Inferior parietal cortex (tissue), 1 donor: ENCODE data around the gene COL5A1.
"Not testable (repeated sequence)": the region's sequence is repeated elsewhere in the genome, so short reads cannot be mapped to it uniquely, and the experiment has no call there.

Experiments used
- DNase-seq: peaks from one replicate; pipeline ENCODE4 v3.0.0-alpha.2; 2016; ENCODE audit errors: extremely low spot score

Gene COL5A1

GRCh38 chr9:134638502-134639090 lies 3.0 kb upstream of the COL5A1 start:
- no peak for DNase-seq

- no peak for DNase-seq
These were observed 1.6 kb upstream of the COL5A1 start for GRCh38 chr9:134639994-134640393.

GRCh38 chr9:134640506-134641172 lies 964 bp upstream of the COL5A1 start:
- DNase-seq, result no peak

DNA sequence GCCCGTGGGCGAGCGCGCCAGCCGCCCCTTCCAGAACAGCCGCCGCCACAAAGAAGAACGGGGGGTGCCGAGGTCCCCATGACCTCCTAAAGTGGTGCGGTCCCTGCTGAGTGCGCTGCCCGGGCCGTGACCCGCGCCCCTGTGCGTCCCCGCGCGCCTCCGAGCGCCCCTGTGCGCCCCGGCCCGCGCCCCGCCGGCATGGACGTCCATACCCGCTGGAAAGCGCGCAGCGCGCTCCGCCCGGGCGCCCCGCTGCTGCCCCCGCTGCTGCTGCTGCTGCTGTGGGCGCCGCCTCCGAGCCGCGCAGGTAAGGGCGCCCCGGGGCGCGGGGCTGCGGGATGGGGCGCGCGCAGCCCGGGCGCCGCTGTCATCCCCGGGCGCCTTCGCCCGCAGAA lies 384 bp downstream of the COL5A1 start:
- no peak for DNase-seq

- no peak for DNase-seq
These were observed 980 bp downstream of the COL5A1 start for GRCh38 chr9:134642385-134643181.

DNA sequence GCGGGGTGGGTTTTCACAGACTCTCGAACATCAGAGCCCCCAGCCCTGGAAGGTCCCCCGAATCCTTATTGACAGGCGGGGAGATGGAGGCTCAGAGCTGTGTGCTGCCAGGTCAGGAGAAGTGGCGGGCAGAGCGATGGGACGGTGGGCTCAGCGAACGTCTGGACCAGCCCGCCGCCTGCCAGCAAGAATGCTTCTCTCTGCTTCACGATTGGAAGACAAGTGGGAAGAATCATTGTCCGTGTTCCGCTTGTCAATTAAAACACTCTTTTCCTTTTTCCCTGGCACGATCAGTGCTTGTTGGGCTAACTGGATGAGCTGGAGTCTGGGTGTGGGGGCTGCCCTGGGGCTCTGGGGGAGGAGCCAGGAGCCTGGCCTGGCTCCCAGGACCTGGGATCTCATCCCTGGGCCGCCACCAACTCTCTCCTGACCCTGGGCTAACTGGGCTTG lies 1.6 kb downstream of the COL5A1 start:
- no peak for DNase-seq

GRCh38 chr9:134644401-134644724 lies 2.8 kb downstream of the COL5A1 start:
- DNase-seq, result not testable (repeated sequence)

GRCh38 chr9:134644725-134645606 lies 3.4 kb downstream of the COL5A1 start:
- no peak for DNase-seq

DNA sequence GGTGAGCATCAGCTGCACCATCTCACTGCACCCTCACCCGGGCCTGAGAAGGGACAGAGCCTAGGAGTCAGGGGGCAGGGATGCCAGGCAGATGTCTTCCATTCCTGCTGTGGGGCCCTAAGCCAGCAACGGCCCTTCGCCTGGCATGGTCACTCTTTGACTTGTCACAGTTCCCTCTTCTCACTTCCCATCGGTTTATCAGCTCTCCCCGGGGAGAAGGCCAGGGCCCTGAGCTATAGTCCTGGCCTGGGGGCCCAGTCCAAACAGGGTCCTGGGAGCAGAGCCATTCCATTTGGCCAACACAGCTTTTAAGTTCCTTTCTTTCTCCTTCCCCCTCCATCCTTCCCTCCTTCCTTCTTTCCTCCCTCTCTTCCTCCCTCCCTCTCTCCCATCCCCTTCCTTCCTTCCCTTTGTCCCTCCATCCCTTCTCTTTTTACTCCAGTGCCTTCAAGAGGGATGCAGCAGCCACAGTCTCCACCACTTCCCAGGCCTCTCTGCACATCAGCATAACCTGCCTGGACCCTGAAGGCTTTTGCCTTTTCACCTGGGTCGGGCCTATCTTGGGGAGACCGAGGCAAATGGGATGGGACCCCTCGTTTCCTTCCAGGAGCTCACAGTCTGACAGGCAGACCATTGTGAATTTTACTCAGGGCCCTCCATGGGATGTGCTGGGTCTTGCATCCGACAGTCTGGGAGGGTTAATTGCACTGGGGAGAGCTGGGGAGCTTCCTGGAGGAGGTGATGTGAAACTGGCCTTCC lies 4.2 kb downstream of the COL5A1 start:
- DNase-seq, result no peak

DNA sequence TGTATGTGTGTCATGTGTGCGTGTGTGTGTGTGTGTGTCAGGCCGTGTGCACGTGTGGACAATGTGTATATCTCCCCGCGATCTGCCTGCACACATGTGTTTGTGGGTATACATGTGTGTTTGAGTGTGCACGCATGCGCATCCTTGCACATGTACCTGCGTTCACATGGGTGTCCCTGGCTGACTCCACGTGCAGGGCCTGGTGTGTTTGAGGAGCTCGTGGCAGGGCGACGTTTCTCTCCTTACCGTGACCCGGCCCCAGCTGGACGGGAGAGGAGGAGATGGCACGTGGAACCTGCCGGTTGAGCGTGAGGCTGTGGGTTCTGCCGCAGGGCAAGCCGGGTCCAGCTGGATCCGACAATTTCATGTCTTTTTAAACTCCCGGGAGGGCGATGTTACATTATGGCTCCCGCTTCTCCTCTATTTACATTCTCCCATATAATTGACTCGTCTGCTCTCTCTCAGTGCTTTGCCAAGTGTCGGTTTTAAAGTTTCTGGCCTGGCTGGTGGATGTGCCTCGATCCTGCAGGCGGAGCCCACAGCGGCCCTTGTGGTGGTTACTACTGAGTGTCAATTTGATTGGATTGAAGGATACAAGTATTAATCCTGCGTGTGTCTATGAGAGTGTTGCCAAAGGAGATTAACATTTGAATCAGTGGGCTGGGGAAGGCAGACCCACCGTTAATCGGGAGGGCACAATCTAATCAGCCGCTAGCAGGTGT lies 5.9 kb downstream of the COL5A1 start:
- DNase-seq, result no peak

DNA sequence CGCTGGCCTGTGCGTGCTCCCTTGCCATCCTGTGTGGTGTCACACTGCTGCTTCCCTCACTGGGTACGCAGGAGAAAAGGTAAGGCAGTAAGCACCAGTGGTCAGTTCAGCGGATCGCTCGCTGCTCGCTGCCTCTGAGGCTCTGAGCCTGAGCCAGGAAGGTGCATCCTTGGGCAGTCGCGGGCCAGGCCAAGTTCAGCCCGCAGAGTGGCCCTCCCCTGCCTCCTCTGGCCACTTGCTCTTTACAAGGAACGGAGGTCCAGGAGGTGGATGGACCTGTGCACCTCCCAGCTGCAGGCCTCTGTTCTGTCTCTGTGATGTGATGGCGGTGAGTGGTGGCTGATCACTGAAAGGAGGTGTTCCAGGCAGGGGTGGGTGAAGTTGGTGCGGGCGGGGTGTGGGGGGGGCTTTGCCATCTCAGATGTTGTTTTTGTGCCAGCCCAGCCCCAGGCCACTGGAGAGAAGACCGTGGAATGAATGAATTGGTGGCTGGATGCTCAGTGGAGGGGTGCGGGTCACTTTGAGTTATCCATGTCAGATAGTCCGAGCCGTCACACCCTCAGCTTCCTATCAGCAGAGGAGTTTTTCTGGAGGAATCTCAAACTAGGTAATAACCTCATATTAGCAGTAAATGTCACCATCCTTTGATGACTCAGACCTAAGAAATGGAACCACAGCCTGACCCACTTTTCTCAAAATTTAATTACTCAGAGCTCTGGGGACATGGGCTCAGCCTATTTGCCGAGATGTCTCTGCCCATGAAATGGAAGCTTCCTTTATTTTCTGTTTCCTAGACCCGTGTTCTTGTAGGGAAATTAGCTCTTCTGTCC lies 7.3 kb downstream of the COL5A1 start:
- no peak for DNase-seq

- DNase-seq, result no peak
These were observed 9.0 kb downstream of the COL5A1 start for GRCh38 chr9:134650431-134651190.

DNA sequence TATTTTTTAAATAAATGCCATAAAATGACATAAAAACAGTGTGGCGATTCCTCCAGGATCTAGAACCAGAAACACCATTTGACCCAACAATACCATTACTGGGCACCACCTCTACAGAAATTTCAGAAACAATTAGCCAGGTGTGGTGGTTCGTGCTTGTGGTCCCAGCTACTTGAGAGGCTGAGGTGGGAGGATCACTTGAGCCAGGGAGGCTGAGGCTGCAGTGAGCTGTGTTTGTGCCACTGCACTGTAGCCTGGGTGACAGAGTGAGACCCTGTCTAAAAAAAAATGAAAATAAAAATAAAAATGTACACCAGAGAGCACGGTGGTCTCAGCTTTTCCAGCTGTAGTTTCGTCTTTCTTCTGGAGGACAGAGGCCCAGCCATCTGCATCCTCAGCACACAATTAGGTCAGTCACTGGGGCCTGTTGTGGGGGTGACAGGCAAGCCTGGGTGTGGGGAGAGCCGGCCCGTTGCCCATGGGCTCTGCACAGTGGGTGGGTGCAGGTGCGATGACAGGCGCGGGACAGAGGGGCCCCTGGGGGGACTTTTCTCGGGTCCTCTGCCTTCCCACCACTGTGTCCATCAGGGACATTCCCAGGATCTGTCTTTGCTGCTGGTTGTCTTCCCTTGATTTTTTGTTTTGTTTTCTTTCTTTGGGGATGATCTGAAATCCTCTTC lies 9.8 kb downstream of the COL5A1 start:
- no peak for DNase-seq

DNA sequence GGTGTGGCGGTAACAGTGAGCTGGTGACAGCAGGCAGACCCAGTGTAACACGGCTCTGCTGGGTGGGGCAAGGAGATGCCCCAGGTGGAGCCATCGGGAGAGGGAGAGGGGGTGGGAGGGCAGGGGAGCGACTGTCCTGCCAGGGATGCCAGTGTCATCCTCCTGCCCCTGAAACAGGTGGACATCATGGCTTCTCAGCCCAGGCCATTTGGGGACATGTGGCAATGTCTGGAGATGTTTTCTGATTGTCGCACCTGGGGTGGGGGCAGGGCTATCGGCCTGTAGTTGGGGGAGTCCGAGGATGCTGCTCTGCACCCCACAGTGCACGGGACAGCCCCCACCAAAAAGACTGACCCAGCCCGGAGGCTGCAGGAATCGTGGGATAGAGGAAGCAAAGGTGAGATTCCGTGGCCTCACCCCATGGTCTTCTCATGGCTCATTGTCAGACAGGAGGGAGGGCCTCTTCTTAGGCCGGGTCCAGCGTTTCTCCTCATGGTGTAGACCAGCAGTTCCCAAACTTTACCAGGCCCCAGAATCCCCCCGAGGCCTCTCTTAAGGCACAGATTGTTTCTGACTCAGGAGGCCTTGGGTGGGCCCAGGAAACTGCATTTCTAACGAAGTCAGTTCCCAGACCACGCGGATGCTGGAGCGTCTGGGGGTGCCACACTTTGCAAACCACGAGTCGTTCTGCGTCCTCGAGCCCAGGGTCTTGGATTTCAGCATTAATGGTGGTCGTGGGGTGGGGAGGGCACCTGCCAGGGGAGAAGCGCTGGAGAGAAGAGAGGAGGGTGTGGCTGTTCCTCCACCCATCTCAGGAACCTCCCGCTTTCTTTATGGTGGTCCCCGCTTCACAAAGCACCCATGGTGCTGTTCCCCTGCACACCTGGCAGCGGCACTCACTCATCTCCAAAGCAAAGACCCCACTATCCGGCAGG lies 11.0 kb downstream of the COL5A1 start:
- DNase-seq, result no peak

DNA sequence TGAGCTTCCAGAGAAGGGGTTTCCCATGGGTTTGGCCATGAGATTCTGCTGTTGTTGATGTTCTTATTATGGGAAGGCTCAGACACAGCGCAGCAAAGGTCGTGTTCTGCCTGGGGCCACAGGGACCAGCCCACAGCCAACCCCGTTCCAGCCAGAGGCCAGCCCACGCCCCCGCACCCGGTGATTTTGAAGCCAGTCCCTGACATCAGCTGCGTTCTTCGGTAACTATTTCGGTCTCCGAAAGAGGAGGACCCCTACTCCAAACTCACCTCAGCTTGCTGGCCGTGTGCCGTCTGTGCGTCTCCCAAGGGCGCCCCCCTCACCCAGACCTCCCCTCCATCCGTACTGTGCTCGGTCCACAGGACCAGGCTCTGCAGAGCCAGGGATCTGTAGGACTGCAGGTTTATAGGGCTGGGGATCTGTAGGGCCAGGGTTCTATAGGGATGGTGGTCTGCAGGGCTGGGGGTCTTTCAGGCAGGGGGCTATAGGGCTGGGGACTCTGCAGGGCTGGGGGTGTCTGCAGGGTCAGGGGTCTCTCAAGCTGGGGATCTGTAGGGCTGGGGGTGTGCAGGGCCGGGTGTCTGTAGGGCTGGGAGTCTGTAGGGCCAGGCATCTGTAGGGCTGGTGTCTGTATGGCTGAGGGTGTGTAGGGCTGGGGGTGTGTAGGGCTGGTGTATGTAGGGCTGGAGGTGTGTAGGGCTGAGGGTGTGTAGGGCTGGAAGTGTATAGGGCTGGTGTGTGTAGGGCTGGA lies 11.8 kb downstream of the COL5A1 start:
- DNase-seq, result no peak

DNA sequence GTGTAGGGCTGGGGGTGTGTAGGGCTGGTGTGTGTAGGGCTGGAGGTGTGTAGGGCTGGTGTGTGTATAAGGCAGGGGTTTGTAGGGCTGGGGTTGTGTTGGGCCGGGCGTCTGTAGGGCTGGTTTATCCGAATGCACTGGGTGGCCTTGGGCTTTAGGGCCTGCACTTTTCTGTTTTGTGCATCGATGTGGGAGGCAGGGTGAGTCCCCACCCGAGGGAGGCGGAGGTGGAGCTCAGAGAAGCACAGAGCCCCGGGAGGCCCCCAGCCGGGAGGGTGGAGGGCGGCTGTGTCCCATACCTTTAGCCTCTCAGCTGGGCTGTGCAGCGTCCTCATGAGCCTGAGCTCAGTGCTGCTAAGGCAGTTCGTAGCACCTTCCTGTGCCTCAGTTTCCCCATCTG lies 13.5 kb downstream of the COL5A1 start:
- DNase-seq, result no peak
